ENCODE measurements around the gene SCD5. TPM values are rescaled to one million over a fixed set of nuclear protein-coding genes. Genes with fewer than 3 reads are reported as not detected.

The SCD5 gene
- total and polyA plus RNA-seq, 2 of the 8 experiments (the other 6 are each of a cell fraction or from before 2014, with no cell fraction given): 0.92 to 1.2 TPM

GRCh38 chr4:82811392-82811791 is 12.8 kb upstream of the SCD5 start:
- Histone ChIP-seq H3K4ac (replicated peaks; ENCODE audit: insufficient read length, low read depth, low read length) (no peak overlapping the region), H3K18ac (ENCODE audit: extremely low read depth, low read length) (no peak overlapping the region), H2BK120ac (replicated peaks; ENCODE audit: low read depth, low read length) (no peak overlapping the region), H2BK20ac (ENCODE audit: low read length) (no peak overlapping the region), H3K9me3 (ENCODE audit: insufficient read depth in 2 of 2, low read depth in 1 of 2, low read length in 1 of 2) (no peaks in the 10 kb centered on the region; a peak in 1 of 4 replicates), H2AFZ (ENCODE audit: low read length) (no peak overlapping the region), H4K5ac (ENCODE audit: insufficient read length, low read depth, low read length) (no peak overlapping the region), H4K91ac (replicated peaks; ENCODE audit: insufficient read length, low read length) (no peak overlapping the region), H3K79me2 (ENCODE audit: control insufficient read depth in 1 of 2, insufficient read depth in 2 of 2, low read length in 2 of 2) (no peaks in the 10 kb centered on the region), H3K14ac (ENCODE audit: insufficient read length) (no peak overlapping the region), H3K4me3 (ENCODE audit: extremely low read depth in 1 of 4, insufficient read depth in 2 of 4, low read depth in 3 of 4, low read length in 4 of 4) (no peak overlapping the region), H3K79me1 (ENCODE audit: low read depth, low read length) (no peaks in the 10 kb centered on the region), H2AK5ac (ENCODE audit: low read depth, low read length) (no peak overlapping the region), H4K20me1 (replicated peaks in 1 of 2; ENCODE audit: control insufficient read depth in 1 of 2, insufficient read depth in 2 of 2, low read length in 2 of 2) (peaks cover 2 to 3% of the 10 kb centered on the region in 2 experiments), H2BK12ac (ENCODE audit: low read depth, low read length) (no peak overlapping the region), H3K4me1 (replicated peaks in 1 of 4; ENCODE audit: control insufficient read depth in 3 of 4, insufficient read depth in 4 of 4, low read length in 3 of 4) (peaks cover 0 to 2% (median 0%) of the 10 kb centered on the region in 4 experiments; a peak in 2 of 7 replicates), H3K56ac (replicated peaks; ENCODE audit: insufficient read length, low read depth, low read length) (no peak overlapping the region), H3K23ac (ENCODE audit: insufficient read length) (no peak overlapping the region), H3K36me3 (ENCODE audit: control insufficient read depth in 2 of 4, insufficient read depth in 4 of 4, low read length in 3 of 4) (no peaks in the 10 kb centered on the region), H3K9ac (replicated peaks in 1 of 4; ENCODE audit: extremely low read depth in 1 of 4, low read depth in 3 of 4, low read length in 3 of 4) (no peak overlapping the region), H3K27ac (ENCODE audit: low read depth, low read length) (no peak overlapping the region), H2BK15ac (ENCODE audit: low read length) (no peak overlapping the region), H3K23me2 (ENCODE audit: low read depth, low read length) (no peaks in the 10 kb centered on the region), H3K4me2 (ENCODE audit: insufficient read depth in 1 of 2, low read depth in 2 of 2, low read length in 2 of 2) (peak overlapping the region in 1 of 2 experiments; percentile 4; a peak in 1 of 4 replicates), H4K8ac (ENCODE audit: extremely low read depth, insufficient read depth, low read length) (no peak overlapping the region), H2BK5ac (ENCODE audit: low read depth, low read length) (no peak overlapping the region), H3K27me3 (replicated peaks in 1 of 4; ENCODE audit: control insufficient read depth in 3 of 4, extremely low read depth in 1 of 4, insufficient read depth in 3 of 4, low read length in 3 of 4) (peaks cover 10 to 41% (median 37%) of the 10 kb centered on the region in 4 experiments)
- CTCF ChIA-PET (ENCODE audit: partially characterized antibody): interaction anchor here (0.9 to 3.6 kb wide), 3 partner anchors 11 to 451 kb away, joined by 3 to 14 read pairs (median 3); no protein-coding TSS in a partner anchor
- POLR2A ChIA-PET (ENCODE audit: partially characterized antibody): no interaction called here
- no CpG with 5 or more reads among the region's 1 CpG for WGBS, 2 experiments (ENCODE audit: extremely low coverage in 1 of 2, insufficient coverage in 1 of 2, insufficient read length in 1 of 2, insufficient replicate concordance in 2 of 2, low coverage in 1 of 2, low lambda C conversion rate in 2 of 2, missing lambda C conversion rate in 1 of 2)
- no peak for FAIRE-seq
- DNase-seq (ENCODE audit: low read depth in 1 of 2, low spot score in 2 of 2): no peak
- TF ChIP-seq JUN (IDR thresholded peaks at IDR 0.05; ENCODE audit: low read depth, low read length) (no peak), POLR2AphosphoS5 (IDR thresholded peaks at IDR 0.05; ENCODE audit: low read depth, low read length) (no peak), TEAD4 (IDR thresholded peaks at IDR 0.05; ENCODE audit: low read depth, low read length) (no peak), HDAC6 (IDR thresholded peaks at IDR 0.05; ENCODE audit: low read depth, low read length) (no peak)
